Coronary artery (tissue), 2 donors: ENCODE data around the gene CACNA1B.
A peak's percentile ranks its signal among the peaks of the same experiment; 100 is the strongest.
"Not testable (repeated sequence)": the region's sequence is repeated elsewhere in the genome, so short reads cannot be mapped to it uniquely, and the experiment has no call there.

Experiments used
- DNase-seq: peaks from one replicate; pipeline ENCODE4 v3.0.0-alpha.2; 2017; ENCODE audit warnings: low spot score
- H3K27ac ChIP-seq, 2 donors: fragments of 200-600 bp; sonication (generic); one replicate each; pipeline ENCODE4 v1.5.1; 2016 to 2019
- H3K4me3 ChIP-seq: fragments of 200-600 bp; sonication (generic); 2 replicates; pipeline ENCODE4 v1.5.1; 2016; ENCODE audit warnings: mild to moderate bottlenecking, moderate library complexity
- TF ChIP-seq, protein P1 (sequence below): fragments of 200-600 bp; sonication (generic); IDR thresholded peaks from one replicate; pipeline ENCODE4 v1.5.1; 2019; ENCODE audit warnings: antibody characterized with exemption

The CACNA1B gene

GRCh38 chr9:137877506-137878122 lies at the start of gene CACNA1B:
CACNA1B (plus strand) TSS chr9:137877782; CDS start chr9:137877934, 152 bp downstream.
- H3K27ac ChIP-seq, DNase-seq: not testable (repeated sequence)
- peak within 1 kb of the TSS; percentile 63 for H3K4me3 ChIP-seq

DNA sequence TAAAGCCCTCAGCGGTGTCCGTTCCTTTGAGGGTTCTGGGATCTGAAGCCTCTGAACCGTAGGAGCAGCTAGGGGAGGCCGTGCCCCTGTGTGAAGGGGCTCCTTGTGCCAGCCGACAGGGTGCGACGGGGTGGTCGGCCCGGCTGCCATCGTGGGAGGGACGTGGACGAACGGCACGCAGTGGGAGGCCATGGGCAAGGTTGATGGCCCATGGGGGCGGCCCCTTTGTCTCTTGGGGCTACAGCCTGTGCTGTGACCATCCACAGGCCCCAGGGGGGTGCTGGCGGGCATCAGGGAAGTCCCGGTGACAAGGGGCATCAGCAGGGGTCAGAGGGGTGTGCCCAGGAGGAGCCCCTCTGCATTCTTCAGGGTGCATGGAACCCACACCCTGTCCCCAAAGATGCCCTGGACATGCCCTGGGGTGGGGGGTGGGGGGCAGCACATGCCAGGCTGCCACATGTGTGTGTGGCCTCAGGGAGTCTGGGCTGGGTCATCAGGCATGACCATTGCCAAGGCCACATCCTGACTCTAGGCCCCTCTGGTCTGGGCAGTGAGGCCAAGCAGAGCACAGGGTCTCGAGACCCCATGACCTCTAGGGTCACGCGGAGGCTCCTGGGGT lies 49.6 kb upstream of the CACNA1B start:
- Histone ChIP-seq H3K4me3 (no peak overlapping the region), H3K27ac (no peak overlapping the region)
- no peak for DNase-seq
- TF ChIP-seq, protein P1, sequence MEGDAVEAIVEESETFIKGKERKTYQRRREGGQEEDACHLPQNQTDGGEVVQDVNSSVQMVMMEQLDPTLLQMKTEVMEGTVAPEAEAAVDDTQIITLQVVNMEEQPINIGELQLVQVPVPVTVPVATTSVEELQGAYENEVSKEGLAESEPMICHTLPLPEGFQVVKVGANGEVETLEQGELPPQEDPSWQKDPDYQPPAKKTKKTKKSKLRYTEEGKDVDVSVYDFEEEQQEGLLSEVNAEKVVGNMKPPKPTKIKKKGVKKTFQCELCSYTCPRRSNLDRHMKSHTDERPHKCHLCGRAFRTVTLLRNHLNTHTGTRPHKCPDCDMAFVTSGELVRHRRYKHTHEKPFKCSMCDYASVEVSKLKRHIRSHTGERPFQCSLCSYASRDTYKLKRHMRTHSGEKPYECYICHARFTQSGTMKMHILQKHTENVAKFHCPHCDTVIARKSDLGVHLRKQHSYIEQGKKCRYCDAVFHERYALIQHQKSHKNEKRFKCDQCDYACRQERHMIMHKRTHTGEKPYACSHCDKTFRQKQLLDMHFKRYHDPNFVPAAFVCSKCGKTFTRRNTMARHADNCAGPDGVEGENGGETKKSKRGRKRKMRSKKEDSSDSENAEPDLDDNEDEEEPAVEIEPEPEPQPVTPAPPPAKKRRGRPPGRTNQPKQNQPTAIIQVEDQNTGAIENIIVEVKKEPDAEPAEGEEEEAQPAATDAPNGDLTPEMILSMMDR, result no peak

- DNase-seq, result no peak
- TF ChIP-seq, protein P1, result no peak
- H3K4me3 ChIP-seq, result no peak overlapping the region
Observed at GRCh38 chr9:137828527-137829259, 48.9 kb upstream of the CACNA1B start.

GRCh38 chr9:137829260-137829996 lies 48.2 kb upstream of the CACNA1B start:
- TF ChIP-seq, protein P1, result no peak
- Histone ChIP-seq H3K27ac (no peak overlapping the region), H3K4me3 (no peak overlapping the region)
- no peak for DNase-seq

More at GRCh38 chr9:137828527-137829259, 48.9 kb upstream of the CACNA1B start:
- no peak overlapping the region for H3K27ac ChIP-seq

GRCh38 chr9:137832191-137832700 lies 45.3 kb upstream of the CACNA1B start:
- no peak overlapping the region for H3K27ac ChIP-seq
- no peak for DNase-seq
- TF ChIP-seq, protein P1, result no peak
- no peak overlapping the region for H3K4me3 ChIP-seq

DNA sequence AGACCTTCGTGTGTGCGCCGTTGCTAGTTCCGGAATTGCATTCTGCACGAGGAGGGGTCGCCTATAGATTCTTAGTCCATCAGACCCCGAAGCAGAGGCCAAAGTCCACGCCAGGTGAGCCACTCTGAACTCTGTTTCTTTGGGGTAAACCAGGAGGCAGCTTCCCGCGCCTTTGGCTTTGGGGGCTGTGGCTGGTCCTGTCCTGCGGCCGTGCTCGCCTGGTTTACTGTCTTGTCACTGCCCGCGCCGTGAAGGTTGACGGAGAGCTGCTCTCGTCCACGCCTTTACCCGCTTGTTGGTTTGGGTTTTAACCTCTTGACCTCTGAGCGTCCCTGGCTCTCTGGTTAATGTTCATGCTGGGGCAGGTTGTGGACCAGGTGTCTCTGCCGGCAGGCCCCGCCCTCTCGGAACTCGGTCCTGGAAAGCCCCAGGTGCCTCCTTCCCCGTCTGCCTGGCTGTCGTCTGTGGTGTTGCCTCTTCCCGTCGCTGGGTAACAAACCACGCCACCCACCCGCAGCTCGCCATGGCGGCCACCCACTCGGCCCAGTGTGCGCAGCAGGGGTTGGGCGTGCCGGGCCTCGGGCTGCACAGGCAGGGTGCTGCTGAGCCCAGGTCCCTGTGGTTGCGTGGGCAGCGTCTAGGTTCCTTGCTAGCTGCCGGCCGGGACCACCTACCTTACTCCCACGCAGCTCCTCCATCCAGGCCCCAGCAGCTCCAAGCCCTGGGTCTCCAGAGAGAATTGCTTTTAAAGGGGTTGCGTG lies 44.6 kb upstream of the CACNA1B start:
- no peak overlapping the region for H3K27ac ChIP-seq
- DNase-seq, result no peak
- H3K4me3 ChIP-seq, result no peak overlapping the region
- TF ChIP-seq, protein P1, result no peak
